ENCODE data around the gene RTL1.

DNA sequence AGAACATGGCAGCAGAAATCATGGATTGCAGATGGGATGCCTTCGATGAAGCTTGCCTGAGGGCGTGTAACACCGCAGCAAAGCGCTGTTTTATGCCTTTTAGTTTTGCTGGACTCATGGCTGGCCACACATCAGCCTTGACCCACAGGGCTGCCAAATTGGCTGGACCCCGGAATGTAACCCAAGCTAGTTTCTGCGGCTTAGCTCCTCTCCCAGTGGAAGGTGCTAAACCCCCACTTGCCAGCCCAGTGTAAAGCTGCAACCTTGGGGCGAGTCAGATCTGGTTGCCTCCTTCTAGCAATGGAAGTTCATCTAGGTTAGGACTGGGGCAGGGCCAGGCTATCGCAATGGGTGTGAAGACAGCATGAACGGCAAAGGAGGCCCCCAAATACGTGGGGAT lies 39.3 kb downstream of the RTL1 start:
- TF ChIP-seq POLR2A (IDR thresholded peaks at IDR 0.05): no peak
- TF ChIP-seq, protein P1, sequence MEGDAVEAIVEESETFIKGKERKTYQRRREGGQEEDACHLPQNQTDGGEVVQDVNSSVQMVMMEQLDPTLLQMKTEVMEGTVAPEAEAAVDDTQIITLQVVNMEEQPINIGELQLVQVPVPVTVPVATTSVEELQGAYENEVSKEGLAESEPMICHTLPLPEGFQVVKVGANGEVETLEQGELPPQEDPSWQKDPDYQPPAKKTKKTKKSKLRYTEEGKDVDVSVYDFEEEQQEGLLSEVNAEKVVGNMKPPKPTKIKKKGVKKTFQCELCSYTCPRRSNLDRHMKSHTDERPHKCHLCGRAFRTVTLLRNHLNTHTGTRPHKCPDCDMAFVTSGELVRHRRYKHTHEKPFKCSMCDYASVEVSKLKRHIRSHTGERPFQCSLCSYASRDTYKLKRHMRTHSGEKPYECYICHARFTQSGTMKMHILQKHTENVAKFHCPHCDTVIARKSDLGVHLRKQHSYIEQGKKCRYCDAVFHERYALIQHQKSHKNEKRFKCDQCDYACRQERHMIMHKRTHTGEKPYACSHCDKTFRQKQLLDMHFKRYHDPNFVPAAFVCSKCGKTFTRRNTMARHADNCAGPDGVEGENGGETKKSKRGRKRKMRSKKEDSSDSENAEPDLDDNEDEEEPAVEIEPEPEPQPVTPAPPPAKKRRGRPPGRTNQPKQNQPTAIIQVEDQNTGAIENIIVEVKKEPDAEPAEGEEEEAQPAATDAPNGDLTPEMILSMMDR (IDR thresholded peaks at IDR 0.05): no peak
- no peak for TF ChIP-seq POLR2AphosphoS5 (IDR thresholded peaks at IDR 0.05)
- TF ChIP-seq EP300 (IDR thresholded peaks at IDR 0.05): no peak

Measured in stomach (tissue), 4 donors.